ENCODE results near the gene YWHAE. TPM values are rescaled to one million over a fixed set of nuclear protein-coding genes. Genes with fewer than 3 reads are reported as not detected.

YWHAE gene
- total and polyA plus RNA-seq, 10 of the 15 experiments (the other 5 are each of a cell fraction or from before 2014, with no cell fraction given), result 189 to 651 (median 469) TPM

DNA sequence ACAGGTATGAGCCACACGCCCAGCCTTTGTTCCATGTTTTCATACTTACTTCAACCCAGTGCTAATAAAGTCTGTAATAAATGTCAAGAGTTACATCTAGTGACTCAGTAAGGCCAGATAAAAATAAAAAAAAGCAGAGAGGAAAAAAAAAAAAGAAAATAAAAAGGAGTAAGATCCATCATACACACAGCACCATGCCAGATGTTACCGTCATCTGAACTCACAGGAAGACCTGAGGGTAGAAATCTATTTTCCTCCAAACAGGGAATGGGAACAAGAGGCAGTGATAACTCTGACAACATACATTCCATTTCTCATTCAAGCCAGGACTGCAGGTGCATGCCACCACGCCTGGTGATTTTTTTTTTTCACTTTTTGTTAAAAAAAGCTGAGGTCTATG lies 35.3 kb upstream of the YWHAE start (continued):
- TF ChIP-seq NFYB (IDR thresholded peaks at IDR 0.05; ENCODE audit: insufficient read depth, low read depth, low read length), result no peak
- TF ChIP-seq EED (IDR thresholded peaks at IDR 0.05; ENCODE audit: low read depth), result no peak
- TF ChIP-seq CREM (IDR thresholded peaks at IDR 0.05; ENCODE audit: low read depth), result no peak
- TF ChIP-seq, protein P1, sequence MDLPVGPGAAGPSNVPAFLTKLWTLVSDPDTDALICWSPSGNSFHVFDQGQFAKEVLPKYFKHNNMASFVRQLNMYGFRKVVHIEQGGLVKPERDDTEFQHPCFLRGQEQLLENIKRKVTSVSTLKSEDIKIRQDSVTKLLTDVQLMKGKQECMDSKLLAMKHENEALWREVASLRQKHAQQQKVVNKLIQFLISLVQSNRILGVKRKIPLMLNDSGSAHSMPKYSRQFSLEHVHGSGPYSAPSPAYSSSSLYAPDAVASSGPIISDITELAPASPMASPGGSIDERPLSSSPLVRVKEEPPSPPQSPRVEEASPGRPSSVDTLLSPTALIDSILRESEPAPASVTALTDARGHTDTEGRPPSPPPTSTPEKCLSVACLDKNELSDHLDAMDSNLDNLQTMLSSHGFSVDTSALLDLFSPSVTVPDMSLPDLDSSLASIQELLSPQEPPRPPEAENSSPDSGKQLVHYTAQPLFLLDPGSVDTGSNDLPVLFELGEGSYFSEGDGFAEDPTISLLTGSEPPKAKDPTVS (IDR thresholded peaks at IDR 0.05; ENCODE audit: low read depth, low read length), result no peak
- TF ChIP-seq MEF2A (IDR thresholded peaks at IDR 0.05; ENCODE audit: insufficient read depth, low read depth, low read length), result no peak

DNA sequence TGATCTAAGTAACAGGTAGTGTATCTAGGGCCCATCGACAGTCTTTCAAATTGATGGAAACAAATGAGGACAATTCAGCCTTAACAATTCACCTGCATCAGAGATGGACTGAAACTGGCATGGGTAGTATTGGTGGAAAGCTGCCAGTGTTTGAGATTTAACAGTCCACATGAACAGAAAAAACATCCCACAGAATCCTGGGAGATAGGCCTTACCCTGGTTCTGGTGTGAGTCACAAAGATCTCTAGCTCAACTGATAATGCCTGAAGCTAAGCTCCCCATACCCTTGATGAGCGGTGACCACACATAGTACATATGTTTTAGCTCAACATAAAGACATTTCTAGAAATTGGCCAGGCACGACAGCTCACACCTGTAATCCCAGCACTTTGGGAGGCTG lies 34.1 kb upstream of the YWHAE start:
- no peak overlapping the region for H3K4me3 ChIP-seq
- H3K36me3 ChIP-seq (ENCODE audit: control insufficient read depth in 2 of 2, insufficient read depth in 2 of 2, low read length in 1 of 2), result peaks cover 9 to 18% of the 10 kb centered on the region in 2 experiments
- TF ChIP-seq PAX5 (IDR thresholded peaks at IDR 0.05; ENCODE audit: borderline replicate concordance, low read depth, low read length) (no peak), SRF (IDR thresholded peaks at IDR 0.05; ENCODE audit: low read depth in 2 of 2, low read length in 2 of 2) (0 out of 4 replicates have a peak, but pooled peaks of 1 of the 2 experiments have one; percentile 25)
- in situ Hi-C loops (cut with MboI), result no loop called here
- no peak overlapping the region for H3K4me2 ChIP-seq (ENCODE audit: control insufficient read depth, insufficient read depth)
- no peaks in the 10 kb centered on the region for H3K9me3 ChIP-seq (replicated peaks; ENCODE audit: control insufficient read depth, insufficient read depth, low read length)
- no peaks in the 10 kb centered on the region for H3K27me3 ChIP-seq (replicated peaks in 1 of 2; ENCODE audit: control insufficient read depth in 2 of 2, insufficient read depth in 2 of 2, low read length in 1 of 2)
- DNase-seq (ENCODE audit: low read depth, low spot score), result no peak
- ChIA-PET CTCF (interaction anchor here (1.1 to 1.5 kb wide), 2 partner anchors 69 to 98 kb away, joined by 3 to 7 read pairs; no protein-coding TSS in a partner anchor), SMC1A (ENCODE audit: uncharacterized antibody, unreplicated experiment) (interaction anchor here (0.9 to 1.5 kb wide), 3 partner anchors 69 to 82 kb away, joined by 3 to 8 read pairs (median 4); partner anchors contain the start of gene INPP5K), RAD21 (ENCODE audit: unreplicated experiment) (interaction anchor here (2.2 kb wide), 1 partner anchor 69 kb away, joined by 11 read pairs; no protein-coding TSS in a partner anchor), POLR2A (interaction anchor here (1.0 to 1.4 kb wide), 2 partner anchors 22 to 119 kb away, joined by 3 to 4 read pairs; partner anchors contain the start of gene CRK)
- H3K27ac ChIP-seq (ENCODE audit: control insufficient read depth, insufficient read depth), result no peak overlapping the region
- H3K9ac ChIP-seq (ENCODE audit: control insufficient read depth, insufficient read depth, low read length), result no peak overlapping the region
- no peak overlapping the region for H2AFZ ChIP-seq (ENCODE audit: control insufficient read depth, low read depth, low read length)
- peaks cover 9% of the 10 kb centered on the region for H3K4me1 ChIP-seq (ENCODE audit: control insufficient read depth, insufficient read depth, low read length)
- no peaks in the 10 kb centered on the region; the same call in 1 of the 2 replicates for H4K20me1 ChIP-seq (ENCODE audit: control insufficient read depth, insufficient read depth)
- WGBS (ENCODE audit: insufficient coverage, insufficient replicate concordance, low lambda C conversion rate, missing lambda C conversion rate), result 84% methylated on average over 3 of the region's 3 CpGs
- FAIRE-seq, result no peak
- no peak for ATAC-seq
- peaks cover 38% of the 10 kb centered on the region for H3K79me2 ChIP-seq (ENCODE audit: control insufficient read depth, insufficient read depth, low read length)
- BruUV-seq (replicated peaks), result no TSS peak
- intact Hi-C loops (cut with micrococcal nuclease; ENCODE audit: unreplicated experiment), result no loop called here

All from GM12878 (cell line).